CD4-positive, alpha-beta T cell treated with Interleukin-4 for 1 hour (primary cell): Measurements from ENCODE around the gene KRT8.
"Not testable (repeated sequence)": the region's sequence is repeated elsewhere in the genome, so short reads cannot be mapped to it uniquely, and the experiment has no call there.

Experiments
- DNase-seq, 2 donors: peaks; one replicate each; pipeline ENCODE4 v3.0.0-alpha.2; 2020 to 2022

Gene KRT8

GRCh38 chr12:52904509-52905300 lies at the start of gene KRT8:
Gene KRT8 (minus strand): TSS chr12:52905076. CDS start chr12:52904981, 95 bp downstream.
- DNase-seq: not testable (repeated sequence)

GRCh38 chr12:52953181-52953841 lies 48.4 kb upstream of the KRT8 start:
- no peak for DNase-seq

DNA sequence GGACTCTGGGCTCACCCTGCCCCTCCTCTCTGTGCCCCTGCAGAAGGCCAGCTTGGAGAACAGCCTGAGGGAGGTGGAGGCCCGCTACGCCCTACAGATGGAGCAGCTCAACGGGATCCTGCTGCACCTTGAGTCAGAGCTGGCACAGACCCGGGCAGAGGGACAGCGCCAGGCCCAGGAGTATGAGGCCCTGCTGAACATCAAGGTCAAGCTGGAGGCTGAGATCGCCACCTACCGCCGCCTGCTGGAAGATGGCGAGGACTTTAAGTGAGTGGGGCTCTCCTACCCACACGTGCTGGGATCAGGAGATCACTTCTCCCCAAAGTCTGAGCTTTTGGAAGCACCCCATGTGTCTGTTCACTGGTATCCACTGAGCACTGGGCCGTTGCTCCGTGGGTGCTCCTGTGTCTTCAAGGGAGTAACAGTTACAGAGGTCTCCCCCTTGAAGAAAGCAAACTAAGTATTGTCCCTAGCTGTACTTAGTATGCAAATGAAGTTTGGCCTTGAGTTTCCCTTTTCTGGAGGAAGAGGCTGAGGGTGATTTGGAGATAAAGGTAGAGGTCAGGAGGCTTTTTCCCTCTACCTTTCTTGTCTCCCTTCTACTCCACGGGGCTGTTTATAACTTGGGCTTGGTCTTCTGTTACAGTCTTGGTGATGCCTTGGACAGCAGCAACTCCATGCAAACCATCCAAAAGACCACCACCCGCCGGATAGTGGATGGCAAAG lies 47.4 kb upstream of the KRT8 start:
- no peak for DNase-seq

DNA sequence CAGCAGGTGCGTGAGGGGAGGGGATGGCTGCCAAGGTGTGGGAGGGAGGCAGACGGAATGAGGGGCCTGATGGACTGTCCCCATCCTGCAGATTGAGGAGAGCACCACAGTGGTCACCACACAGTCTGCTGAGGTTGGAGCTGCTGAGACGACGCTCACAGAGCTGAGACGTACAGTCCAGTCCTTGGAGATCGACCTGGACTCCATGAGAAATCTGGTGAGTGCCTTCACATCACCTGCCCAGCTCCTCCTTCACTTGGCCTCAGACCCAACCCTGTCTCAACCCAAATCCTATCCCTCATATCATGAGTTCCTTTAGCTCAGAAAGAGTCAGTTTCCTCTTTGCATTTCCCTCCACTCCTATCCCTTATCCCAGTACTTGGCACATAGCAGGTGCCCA lies 46.8 kb upstream of the KRT8 start:
- DNase-seq: no peak

- no peak for DNase-seq
Observed at GRCh38 chr12:52951126-52951525, 46.2 kb upstream of the KRT8 start.

DNA sequence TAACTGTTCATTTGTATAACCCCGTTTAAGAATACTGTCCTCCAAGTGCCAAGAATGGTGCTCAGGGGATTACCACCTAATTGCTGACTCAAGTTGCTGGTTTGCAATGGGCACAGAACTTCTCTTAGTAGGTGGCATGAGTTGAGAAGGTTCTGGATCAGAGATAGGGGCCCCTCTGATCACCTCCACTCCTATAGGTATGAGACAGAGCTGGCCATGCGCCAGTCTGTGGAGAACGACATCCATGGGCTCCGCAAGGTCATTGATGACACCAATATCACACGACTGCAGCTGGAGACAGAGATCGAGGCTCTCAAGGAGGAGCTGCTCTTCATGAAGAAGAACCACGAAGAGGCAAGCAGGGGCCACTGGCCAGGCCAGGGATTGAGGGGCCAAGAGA lies 45.7 kb upstream of the KRT8 start:
- DNase-seq: no peak

DNA sequence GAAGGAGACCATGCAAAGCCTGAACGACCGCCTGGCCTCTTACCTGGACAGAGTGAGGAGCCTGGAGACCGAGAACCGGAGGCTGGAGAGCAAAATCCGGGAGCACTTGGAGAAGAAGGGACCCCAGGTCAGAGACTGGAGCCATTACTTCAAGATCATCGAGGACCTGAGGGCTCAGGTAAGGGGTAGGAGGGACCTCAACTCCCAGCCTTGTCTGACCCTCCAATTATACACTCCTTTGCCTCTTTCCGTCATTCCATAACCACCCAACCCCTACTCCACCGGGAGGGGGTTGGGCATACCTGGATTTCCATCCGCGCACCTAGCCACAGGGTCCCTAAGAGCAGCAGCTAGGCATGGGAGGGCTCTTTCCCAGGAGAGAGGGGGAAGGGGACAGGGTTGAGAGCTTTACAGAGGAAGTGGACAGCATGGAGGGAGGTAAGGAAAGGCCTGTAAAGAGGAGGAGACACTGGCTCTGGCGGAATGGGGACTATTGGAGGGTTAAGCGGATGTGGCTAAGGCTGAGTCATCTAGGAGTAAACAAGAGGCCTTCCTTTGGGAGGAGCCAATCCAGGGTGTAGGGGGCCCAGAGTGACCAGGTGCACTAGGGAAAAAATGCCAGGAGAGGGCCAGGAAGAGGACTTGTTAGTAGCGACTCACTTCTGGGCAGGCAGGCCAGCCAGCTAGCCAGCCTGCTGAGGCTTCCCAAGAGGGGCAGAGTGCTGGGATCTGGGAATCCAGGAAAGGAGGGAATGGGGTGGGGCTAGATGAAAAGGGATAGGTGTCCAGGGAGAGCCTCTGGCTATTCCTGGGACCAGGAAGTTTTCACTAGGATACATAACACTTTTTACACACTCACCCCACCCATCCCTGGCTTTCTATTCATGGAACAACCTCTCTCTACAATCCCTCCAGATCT lies 44.8 kb upstream of the KRT8 start:
- DNase-seq: no peak

DNA sequence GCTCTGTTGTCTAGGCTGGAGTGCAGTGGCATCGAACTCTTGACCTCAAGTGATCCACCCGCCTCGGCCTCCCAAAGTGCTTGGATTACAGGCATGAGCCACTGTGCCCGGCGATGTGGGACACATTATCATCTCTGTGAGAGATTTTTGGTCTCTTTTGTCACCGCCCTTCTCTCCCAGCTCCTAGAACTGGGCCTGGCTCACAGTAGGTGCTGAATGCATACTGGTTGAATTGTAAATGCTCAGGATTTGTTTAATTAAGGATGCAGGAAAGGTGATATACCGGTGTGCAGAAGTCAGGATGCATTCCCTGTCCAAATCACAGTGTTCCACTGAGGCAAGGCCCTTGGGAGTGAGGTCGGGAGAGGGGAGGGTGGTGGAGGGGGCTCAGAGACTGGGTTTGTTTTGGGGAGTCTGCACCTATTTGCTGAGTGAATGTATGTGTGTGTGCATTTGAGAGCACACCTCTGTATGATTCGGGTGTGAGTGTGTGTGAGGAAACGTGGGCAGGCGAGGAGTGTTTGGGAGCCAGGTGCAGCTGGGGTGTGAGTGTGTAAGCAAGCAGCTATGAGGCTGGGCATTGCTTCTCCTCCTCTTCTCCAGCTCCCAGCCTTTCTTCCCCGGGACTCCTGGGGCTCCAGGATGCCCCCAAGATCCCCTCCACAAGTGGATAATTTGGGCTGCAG lies 43.0 kb upstream of the KRT8 start:
- no peak for DNase-seq

DNA sequence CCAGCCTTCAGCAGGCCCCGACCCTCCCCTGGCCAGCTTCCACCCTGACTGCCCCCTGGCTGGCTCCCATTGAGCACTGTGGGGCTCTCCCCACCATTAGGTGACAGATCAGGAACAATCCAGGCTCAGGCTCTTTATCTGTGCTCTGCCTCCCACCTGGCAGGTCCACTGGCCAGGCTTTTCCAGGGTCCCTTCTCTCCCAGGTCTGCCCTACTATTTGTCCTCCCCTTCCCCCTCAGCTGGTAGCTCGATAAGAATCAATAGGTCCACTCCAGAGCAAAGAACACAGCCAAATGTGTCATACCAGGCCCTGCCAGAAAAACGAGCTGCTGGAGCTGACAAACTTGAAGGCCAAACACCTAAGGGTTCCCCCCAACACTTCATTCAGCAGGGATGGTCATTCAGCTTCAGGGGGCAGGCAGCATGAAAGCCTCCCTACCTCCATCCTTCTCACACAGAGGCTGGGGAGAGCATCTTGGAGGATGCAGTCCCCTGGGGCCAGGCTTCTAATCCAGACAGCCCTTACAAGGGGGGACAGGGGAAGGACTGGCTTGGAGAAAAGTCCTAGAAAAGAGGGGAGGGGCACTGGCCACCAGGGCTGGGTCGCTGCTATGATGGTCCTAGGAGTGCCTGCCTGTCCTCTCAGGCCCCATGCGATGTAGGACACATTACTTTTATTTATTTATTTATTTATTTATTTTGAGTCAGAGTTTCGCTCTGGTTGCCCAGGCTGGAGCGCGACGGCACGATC lies 42.1 kb upstream of the KRT8 start:
- DNase-seq: no peak

DNA sequence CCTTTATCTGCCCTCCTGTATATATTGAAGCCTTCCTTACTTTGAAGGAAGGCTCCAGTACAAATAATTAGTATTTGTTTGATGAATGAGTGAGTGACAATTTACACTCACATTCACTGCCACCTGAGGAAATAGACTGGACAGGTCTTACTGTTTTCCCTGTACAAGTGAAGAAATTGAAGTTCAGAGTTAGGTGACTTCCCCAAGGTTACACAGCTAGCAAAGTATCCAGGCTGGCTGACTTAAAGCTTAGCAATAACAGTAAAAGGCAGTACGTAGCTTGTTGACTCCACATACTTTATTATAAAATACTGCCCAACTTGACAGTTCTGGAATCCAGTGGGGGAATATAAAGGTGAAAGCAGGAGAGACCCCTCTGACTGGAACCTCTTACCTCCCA lies 41.5 kb upstream of the KRT8 start:
- no peak for DNase-seq

DNA sequence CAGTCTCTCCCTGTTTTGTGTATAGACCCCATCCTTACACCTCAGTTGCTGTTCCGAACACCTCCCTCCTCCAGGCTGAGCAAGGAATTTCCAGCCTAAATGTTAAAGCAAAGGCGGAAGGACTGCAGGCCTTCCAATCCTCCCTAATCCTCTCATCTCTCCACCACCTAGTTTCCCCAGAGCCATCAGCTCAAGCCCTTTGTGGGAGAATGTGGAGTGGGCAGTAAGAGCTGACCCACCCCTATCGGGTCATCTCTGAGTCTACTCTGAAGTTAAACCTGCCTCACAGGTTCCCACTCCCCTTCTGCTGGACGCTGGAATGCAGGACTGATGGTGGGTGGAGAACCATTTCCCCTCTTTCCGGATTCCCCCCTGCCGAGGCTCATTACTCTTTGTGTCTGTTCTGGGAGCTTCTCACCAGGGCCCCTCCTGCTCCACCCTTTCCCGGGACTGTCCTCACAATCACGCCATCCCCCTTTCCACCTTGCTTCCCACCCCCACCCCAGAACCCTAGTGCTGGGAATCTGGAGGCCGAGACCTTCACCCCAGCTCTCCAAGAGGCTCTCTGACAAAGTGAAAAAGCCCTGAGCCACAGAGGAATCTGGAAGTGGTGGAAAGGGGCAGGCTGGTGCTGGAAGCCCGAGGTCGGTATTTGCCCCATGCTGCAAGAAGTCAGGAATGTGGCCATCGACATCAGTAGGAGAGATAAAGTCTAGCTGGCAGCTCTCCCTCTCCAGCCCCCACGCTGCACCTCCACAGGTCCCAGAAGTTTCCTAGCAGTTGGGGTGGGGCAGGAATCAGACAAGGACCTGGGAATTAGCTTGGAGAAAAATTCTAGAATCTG lies 40.7 kb upstream of the KRT8 start:
- DNase-seq: no peak

DNA sequence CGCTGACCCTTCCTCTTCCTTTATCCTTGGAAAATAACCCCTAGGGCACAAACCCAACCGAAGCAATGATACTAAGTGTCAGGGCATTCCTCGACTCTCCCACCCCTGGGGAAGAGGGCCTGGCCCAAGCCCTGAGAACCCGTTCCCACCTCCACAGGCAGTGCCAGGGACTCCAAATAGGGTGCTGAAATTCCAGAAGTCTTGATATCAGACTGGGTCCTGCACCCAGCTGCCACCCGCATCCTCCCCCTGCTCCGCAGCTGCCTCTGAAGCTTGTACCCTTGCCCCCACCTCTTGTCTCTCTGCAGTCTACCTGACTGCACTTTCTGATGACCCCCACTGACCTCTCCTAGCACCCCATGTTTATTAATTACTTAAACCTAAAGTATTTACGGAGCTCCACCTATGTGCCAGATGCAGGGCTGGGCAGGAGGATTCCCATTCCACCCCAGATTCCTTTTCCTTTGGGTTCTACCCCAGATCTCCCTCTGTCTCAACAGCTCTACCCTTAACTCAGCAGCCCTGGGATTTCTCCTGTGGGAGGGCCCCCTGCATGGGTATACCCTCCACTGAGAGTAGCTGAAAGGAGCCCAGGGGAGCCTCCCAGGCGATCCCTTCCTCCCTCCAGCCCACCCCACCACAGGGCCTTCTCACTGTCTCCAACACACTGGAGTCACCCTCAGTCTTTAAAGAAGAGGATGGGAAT lies 40.0 kb upstream of the KRT8 start:
- DNase-seq: no peak

DNA sequence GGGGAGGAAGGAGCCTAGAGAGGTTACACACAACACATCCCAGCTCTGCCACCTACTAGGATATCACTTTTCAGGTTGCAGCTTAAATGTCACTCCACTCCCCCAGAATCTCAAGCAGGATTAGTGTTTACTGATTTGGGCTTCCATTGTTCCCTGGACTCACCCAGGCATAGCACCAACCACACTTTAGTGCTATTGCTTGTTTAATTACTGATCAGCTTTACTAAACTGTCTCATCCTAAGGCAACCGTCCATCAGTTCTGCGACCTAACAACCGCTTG lies 38.0 kb upstream of the KRT8 start:
- DNase-seq: no peak

- no peak for DNase-seq
Observed at GRCh38 chr12:52942066-52942900, 37.4 kb upstream of the KRT8 start.

DNA sequence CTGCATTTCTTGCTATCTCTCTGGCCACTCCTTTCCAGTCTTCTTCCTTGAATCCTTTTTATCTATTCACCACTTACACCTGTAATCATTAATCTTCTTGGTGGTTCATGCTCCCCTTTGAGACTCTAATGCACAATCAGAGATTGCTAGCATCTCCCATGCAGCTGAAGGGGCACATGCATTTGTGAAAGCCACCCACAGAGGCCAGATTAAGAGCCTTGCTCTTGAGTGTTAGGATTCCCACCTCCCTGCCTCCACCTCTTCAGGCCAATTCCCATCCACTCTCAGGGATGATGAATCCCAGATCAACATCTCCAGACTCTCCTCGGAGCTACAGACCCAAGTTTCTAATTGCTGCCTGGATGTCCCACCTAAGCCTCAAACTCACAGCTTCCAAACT lies 24.7 kb upstream of the KRT8 start:
- DNase-seq: no peak

- DNase-seq: no peak
Observed at GRCh38 chr12:52927964-52928363, 23.1 kb upstream of the KRT8 start.

- DNase-seq: no peak
Observed at GRCh38 chr12:52926596-52927234, 21.8 kb upstream of the KRT8 start.
